ENCODE results near the gene BCAR3.

DNA sequence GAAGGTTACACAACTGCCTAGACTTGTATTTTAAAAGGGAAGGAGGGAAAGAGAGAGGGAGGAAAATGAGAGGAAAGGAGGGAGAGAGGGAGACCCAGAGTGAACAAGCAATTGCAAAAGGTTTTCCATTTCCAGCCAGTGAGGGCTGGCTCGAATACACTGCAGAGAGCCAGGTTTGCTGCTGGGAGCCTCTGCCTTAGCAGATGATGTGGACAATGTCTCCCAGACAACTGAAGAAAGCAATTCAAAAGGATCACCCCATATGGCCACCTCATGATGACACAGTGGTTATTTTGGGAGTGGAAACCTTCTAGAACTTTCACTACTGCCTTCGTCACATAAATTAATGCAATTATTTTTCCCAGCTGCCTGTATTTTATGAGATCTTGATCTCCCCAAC lies 86.4 kb downstream of the BCAR3 start:
- TF ChIP-seq YY1 (IDR thresholded peaks at IDR 0.05; ENCODE audit: insufficient read depth, insufficient read length) = no peak
- TF ChIP-seq ZNF274 (IDR thresholded peaks at IDR 0.05; ENCODE audit: low read depth, low read length) = no peak
- no peak for TF ChIP-seq SUZ12 (IDR thresholded peaks at IDR 0.05; ENCODE audit: extremely low read depth, insufficient read depth, insufficient read length)

Data from NT2/D1 (cell line).